Motor neuron (in vitro differentiated cells): Measurements from ENCODE around the gene THOP1. TPM values are rescaled to one million over a fixed set of nuclear protein-coding genes. Genes with fewer than 3 reads are reported as not detected.

ENCODE experiments used
- ATAC-seq, 8 experiments: fragments of 200-7000 bp; cut with Tn5 transposase; replicated peaks in 6 of 8; 2 replicates each; pipeline ENCODE4 v1.8.0; 2021; ENCODE audit warnings: mild to moderate bottlenecking in 8 of 8, moderate library complexity in 8 of 8
- H3K27ac ChIP-seq, 2 donors: fragments of 250-450 bp; sonication (Bioruptor Pico); 2 replicates each; pipeline ENCODE4 v1.9.0; 2021; ENCODE audit warnings: antibody characterized with exemption in 2 of 2, mild to moderate bottlenecking in 2 of 2, moderate library complexity in 1 of 2
- H3K4me1 ChIP-seq, 2 donors: fragments of 250-450 bp; sonication (Bioruptor Pico); replicated peaks in 1 of 2; 2 replicates each; pipeline ENCODE4 v1.6.1; 2021; ENCODE audit warnings: antibody characterized with exemption in 2 of 2, mild to moderate bottlenecking in 2 of 2, moderate library complexity in 1 of 2
- H3K4me3 ChIP-seq, 5 donors: fragments of 250-450 bp; sonication (Bioruptor Pico); 2 replicates each; pipeline ENCODE4 v1.9.0; 2021; ENCODE audit warnings: antibody characterized with exemption in 5 of 5, mild to moderate bottlenecking in 5 of 5, moderate library complexity in 4 of 5
- WGBS, 10 experiments: fragments of 450-650 bp; shearing (Covaris generic); methylation state at CpG; one replicate each; pipeline ENCODE4 v1.0.0; 2022; 5-methylcytosine and 5-hydroxymethylcytosine counted together
- in situ Hi-C, 9 experiments: fragments of 400-800 bp; cut with MboI; loops; one replicate each; pipeline ENCODE4 v1.15.0; 2021; ENCODE audit warnings: low sequenced_read_pairs in 9 of 9, low pct_unique_long_range_greater_than_20kb in 2 of 9; ENCODE audit not compliant: unreplicated experiment in 9 of 9
- total RNA-seq, 8 experiments: library from RNA; unstranded; fragments of 300-600 nt; gene quantifications; 2 replicates each; pipeline versions ENCODE4 v1.2.3 to v1.2.4, GENCODE V29; 2022

Gene THOP1
- total RNA-seq, 8 experiments from 2014 or later, result 27.5 to 108 (median 41.7) TPM

DNA sequence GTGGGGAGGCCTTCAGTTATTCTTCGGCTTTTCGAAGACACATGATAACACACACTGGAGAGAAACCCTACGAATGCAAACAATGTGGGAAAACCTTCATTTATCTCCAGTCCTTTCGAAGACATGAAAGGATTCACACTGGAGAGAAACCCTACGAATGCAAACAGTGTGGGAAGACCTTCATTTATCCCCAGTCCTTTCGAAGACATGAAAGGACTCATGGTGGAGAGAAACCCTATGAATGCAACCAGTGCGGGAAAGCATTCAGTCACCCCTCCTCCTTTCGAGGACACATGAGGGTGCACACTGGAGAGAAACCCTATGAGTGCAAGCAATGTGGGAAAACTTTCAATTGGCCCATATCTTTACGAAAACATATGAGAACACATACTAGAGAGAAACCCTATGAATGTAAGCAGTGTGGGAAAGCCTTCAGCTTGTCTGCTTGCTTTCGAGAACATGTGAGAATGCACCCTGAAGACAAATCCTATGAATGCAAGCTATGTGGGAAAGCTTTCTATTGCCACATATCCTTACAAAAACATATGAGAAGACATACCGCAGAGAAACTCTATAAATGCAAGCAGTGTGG is 67.8 kb downstream of the THOP1 start:
- Histone ChIP-seq H3K27ac (no peak overlapping the region), H3K4me3 (no peak overlapping the region), H3K4me1 (no peaks in the 10 kb centered on the region)
- WGBS, 10 experiments, result 72 to 100% (median 93%) methylated on average over 1 to 11 of the region's 11 CpGs
- in situ Hi-C loops, result no loop called here
- ATAC-seq, result no peak

DNA sequence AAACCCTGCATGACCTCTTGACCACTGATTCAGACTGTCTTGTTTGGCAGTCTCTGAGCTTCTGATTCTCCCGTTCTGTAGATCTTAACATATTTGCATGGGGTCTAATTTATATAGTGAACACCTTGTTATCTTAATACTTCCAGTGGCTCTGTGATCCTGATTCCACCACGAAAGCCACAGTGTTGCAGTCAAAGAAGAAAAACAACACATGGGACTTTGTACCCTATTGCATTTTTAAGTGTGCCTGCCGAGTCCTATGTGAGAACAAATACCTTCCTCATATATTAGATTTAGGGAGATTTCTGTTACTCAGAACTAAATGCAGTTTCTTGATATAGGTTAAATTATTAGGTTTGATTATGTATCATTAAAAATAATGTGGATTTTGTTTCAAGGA is 69.5 kb downstream of the THOP1 start:
- no peak overlapping the region for H3K27ac ChIP-seq
- no peak for ATAC-seq
- in situ Hi-C loops, result no loop called here
- 46 to 100% (median 94%) methylated on average over 1 to 3 of the region's 3 CpGs; no CpG with 5 or more reads in 2 of the 10 experiments for WGBS, 10 experiments
- H3K4me3 ChIP-seq, result no peak overlapping the region
- no peaks in the 10 kb centered on the region for H3K4me1 ChIP-seq

DNA sequence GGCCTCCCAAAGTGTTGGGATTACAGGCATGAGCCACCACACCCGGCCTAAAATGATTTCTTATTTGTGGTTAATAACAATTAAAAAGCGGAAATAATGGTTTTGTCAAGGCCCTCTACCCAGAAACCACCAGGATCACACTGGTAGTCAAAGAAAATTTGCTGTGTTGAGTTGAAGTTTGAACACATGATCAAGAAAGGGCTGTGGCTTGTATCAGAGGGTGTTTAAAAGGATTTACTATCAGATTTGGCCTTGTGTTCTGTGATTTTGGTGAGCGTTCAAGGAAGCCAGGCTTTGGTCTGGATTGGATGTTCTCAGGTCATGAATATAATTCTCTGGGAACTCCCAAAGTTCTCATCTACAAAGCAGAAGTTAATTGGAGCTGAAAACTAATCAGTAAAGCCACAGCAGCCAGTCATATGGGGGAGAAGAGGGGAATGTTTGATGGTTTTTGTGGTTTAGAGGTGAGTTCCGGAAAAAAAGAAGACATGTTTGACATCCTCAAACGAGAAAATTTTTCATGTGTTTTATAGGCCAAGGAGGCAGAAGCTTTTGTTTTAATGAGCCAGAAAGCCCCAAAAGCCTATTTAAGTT is 71.3 kb downstream of the THOP1 start:
- in situ Hi-C loops, result no loop called here
- Histone ChIP-seq H3K27ac (no peak overlapping the region), H3K4me3 (no peak overlapping the region), H3K4me1 (no peaks in the 10 kb centered on the region)
- 29 to 100% (median 95%) methylated on average over 1 to 5 of the region's 5 CpGs for WGBS, 10 experiments
- no peak for ATAC-seq

DNA sequence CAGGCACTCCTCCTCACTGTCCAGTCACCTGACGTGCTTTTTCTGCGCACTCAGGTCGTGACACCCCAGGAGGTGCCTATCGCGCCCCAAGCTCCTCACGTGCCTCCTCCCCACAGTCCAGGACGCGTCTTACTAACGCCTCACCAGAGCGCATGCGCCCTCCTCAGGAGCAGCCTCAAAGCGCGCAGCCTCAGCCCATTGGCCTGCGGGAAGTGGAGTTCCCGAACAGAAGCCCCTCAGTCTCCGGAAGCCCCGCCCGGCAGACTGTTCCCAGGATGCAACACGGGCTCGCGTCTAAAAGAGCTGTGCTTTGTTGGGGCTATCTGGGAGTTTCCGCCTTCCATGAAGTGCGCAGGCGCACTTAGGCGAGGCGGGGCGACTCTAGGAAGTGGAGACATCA is 73.6 kb downstream of the THOP1 start:
- in situ Hi-C loops, result no loop called here
- Histone ChIP-seq H3K4me3 (no peak overlapping the region), H3K4me1 (no peaks in the 10 kb centered on the region), H3K27ac (no peak overlapping the region)
- 60 to 100% (median 99%) methylated on average over 1 to 12 of the region's 27 CpGs; no CpG with 5 or more reads in 5 of the 10 experiments for WGBS, 10 experiments
- ATAC-seq, result no peak

DNA sequence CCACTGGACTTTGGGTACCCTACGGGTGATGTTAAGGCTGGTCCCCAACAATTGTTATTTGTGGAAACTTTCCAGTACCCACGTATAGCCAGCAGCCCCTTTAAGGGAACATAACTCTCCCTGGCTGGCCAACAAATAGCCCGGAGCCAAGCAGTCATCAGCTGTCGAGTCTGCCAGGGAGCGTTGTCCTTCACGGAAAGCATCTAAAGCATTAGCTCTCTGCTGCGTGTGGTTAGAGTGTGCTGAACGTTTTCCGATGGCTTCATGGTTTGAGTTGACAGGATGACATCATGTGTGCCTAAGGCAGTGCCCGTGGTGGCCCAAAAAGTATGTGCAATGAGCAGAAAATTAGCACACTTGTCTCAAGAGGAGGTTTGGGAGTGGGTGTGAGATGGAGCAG is 78.5 kb downstream of the THOP1 start:
- Histone ChIP-seq H3K27ac (no peak overlapping the region), H3K4me3 (no peak overlapping the region), H3K4me1 (no peaks in the 10 kb centered on the region)
- 10 to 82% (median 68%) methylated on average over 2 to 9 of the region's 10 CpGs; no CpG with 5 or more reads in 3 of the 10 experiments for WGBS, 10 experiments
- no peak for ATAC-seq
- in situ Hi-C loops, result no loop called here

Other genes starting within 250 kb of the THOP1 start
- gene GNG7, start 82.8 kb upstream of the THOP1 start, total RNA-seq, result 1 to 10 TPM in 6 of 8 experiments, under 1 TPM in 2; 0.20 to 8.1 (median 1.2) TPM
- gene DIRAS1, start 64.1 kb upstream of the THOP1 start, total RNA-seq, result 10 to 100 TPM in 2 of 8 experiments, 1 to 10 TPM in 4, under 1 TPM in 2; 0.15 to 17.5 (median 9.0) TPM
- 10 to 100 TPM; 13.7 to 33.4 (median 26.4) TPM for gene SLC39A3, start 45.5 kb upstream of the THOP1 start, total RNA-seq
- 10 to 100 TPM; 29.5 to 85.5 (median 68.5) TPM for gene SGTA, start 2.2 kb upstream of the THOP1 start, total RNA-seq
- 10 to 100 TPM in 2 of 8 experiments, 1 to 10 TPM in 6; 2.1 to 10.7 (median 7.7) TPM for gene ZNF554, start 34.4 kb downstream of the THOP1 start, total RNA-seq
- 10 to 100 TPM in 4 of 8 experiments, 1 to 10 TPM in 4; 1.1 to 11.6 (median 8.7) TPM for gene ZNF555, start 56.0 kb downstream of the THOP1 start, total RNA-seq
- gene ZNF556, start 81.8 kb downstream of the THOP1 start, total RNA-seq, result 1 to 10 TPM in 1 of 8 experiments, under 1 TPM in 7; 0.07 to 1.1 (median 0.17) TPM
- gene ZNF57, start 115.4 kb downstream of the THOP1 start, total RNA-seq, result 10 to 100 TPM in 2 of 8 experiments, 1 to 10 TPM in 6; 3.3 to 11.6 (median 8.4) TPM
- 1 to 10 TPM; 1.7 to 9.9 (median 7.7) TPM for gene ZNF77, start 159.5 kb downstream of the THOP1 start, total RNA-seq
- 1 to 10 TPM in 3 of 8 experiments, under 1 TPM in 4, not detected in 1; 0.18 to 3.9 (median 0.81) TPM for gene TLE6, start 192.1 kb downstream of the THOP1 start, total RNA-seq
- gene TLE2, start 243.8 kb downstream of the THOP1 start, total RNA-seq, result 10 to 100 TPM in 1 of 8 experiments, 1 to 10 TPM in 3, under 1 TPM in 2, not detected in 2; 0.13 to 11.8 (median 4.4) TPM